IPS-20b (cell line): ENCODE data around the gene CEP295NL.
"Not testable (repeated sequence)": the region's sequence is repeated elsewhere in the genome, so short reads cannot be mapped to it uniquely, and the experiment has no call there.

Source experiments
- H3K27ac ChIP-seq: one replicate; pipeline ENCODE4 v1.5.1; 2013; ENCODE audit warnings: low read length
- H3K27me3 ChIP-seq: 2 replicates; pipeline ENCODE4 v1.6.1; 2013; ENCODE audit warnings: mild to moderate bottlenecking, low read length, inconsistent platforms; ENCODE audit not compliant: insufficient read depth
- H3K36me3 ChIP-seq: 2 replicates; pipeline ENCODE4 v1.6.1; 2013; ENCODE audit warnings: low read depth, mild to moderate bottlenecking, inconsistent platforms, low read length, moderate library complexity; ENCODE audit not compliant: insufficient read depth
- H3K4me1 ChIP-seq: 2 replicates; pipeline ENCODE4 v1.6.1; 2013; ENCODE audit warnings: mild to moderate bottlenecking, control low read depth, inconsistent platforms, low read length, moderate library complexity; ENCODE audit not compliant: insufficient read depth
- H3K4me3 ChIP-seq: 2 replicates; pipeline ENCODE4 v1.5.1; 2013; ENCODE audit warnings: mild to moderate bottlenecking, low read length, inconsistent platforms
- H3K9ac ChIP-seq: 2 replicates; pipeline ENCODE4 v1.6.1; 2013; ENCODE audit warnings: low read depth, mild to moderate bottlenecking, inconsistent platforms, low read length, moderate library complexity
- H3K9me3 ChIP-seq: 2 replicates; pipeline ENCODE4 v1.6.1; 2013; ENCODE audit warnings: mild to moderate bottlenecking, low read depth, low read length, inconsistent platforms; ENCODE audit not compliant: insufficient read depth

The CEP295NL gene

GRCh38 chr17:78903101-78903779, at the start of gene CEP295NL:
CEP295NL (minus strand) TSS chr17:78903201; CDS start chr17:78901828, 1,373 bp downstream.
- Histone ChIP-seq H3K4me1 (peaks cover 11% of the 10 kb centered on the region; the same call in 1 of the 2 replicates), H3K36me3 (peaks cover 7% of the 10 kb centered on the region; the same call in 1 of the 2 replicates), H3K27ac (no peak within 1 kb of the TSS), H3K9me3 (no peaks in the 10 kb centered on the region), H3K4me3 (no peak within 1 kb of the TSS), H3K27me3 (no peaks in the 10 kb centered on the region), H3K9ac (no peak within 1 kb of the TSS)

- H3K36me3 ChIP-seq, result no peaks in the 10 kb centered on the region
- no peaks in the 10 kb centered on the region for H3K27me3 ChIP-seq
- no peak overlapping the region for H3K9ac ChIP-seq
- peaks cover 14% of the 10 kb centered on the region; the same call in 1 of the 2 replicates for H3K9me3 ChIP-seq
- H3K4me1 ChIP-seq, result no peaks in the 10 kb centered on the region
- no peak overlapping the region for H3K27ac ChIP-seq
- no peak overlapping the region for H3K4me3 ChIP-seq
Observed at GRCh38 chr17:78952706-78953105, 49.7 kb upstream of the CEP295NL start.

- Histone ChIP-seq H3K27me3 (no peaks in the 10 kb centered on the region), H3K36me3 (no peaks in the 10 kb centered on the region), H3K4me1 (no peaks in the 10 kb centered on the region), H3K9me3 (peaks cover 14% of the 10 kb centered on the region; the same call in 1 of the 2 replicates), H3K4me3 (no peak overlapping the region), H3K9ac (no peak overlapping the region), H3K27ac (no peak overlapping the region)
Observed at GRCh38 chr17:78951967-78952551, 49.1 kb upstream of the CEP295NL start.

- Histone ChIP-seq H3K4me1 (no peaks in the 10 kb centered on the region), H3K36me3 (no peaks in the 10 kb centered on the region), H3K9me3 (peaks cover 14% of the 10 kb centered on the region; the same call in 1 of the 2 replicates), H3K9ac (no peak overlapping the region), H3K4me3 (no peak overlapping the region), H3K27ac (no peak overlapping the region), H3K27me3 (no peaks in the 10 kb centered on the region)
Observed at GRCh38 chr17:78950870-78951269, 47.9 kb upstream of the CEP295NL start.

GRCh38 chr17:78947235-78948149, 44.5 kb upstream of the CEP295NL start:
- Histone ChIP-seq H3K9ac (no peak overlapping the region), H3K27ac (no peak overlapping the region)

GRCh38 chr17:78946631-78947030, 43.6 kb upstream of the CEP295NL start:
- Histone ChIP-seq H3K9ac (no peak overlapping the region), H3K4me1 (no peaks in the 10 kb centered on the region), H3K4me3 (no peak overlapping the region), H3K27ac (no peak overlapping the region), H3K36me3 (no peaks in the 10 kb centered on the region), H3K27me3 (no peaks in the 10 kb centered on the region), H3K9me3 (peaks cover 14% of the 10 kb centered on the region; the same call in 1 of the 2 replicates)

More at GRCh38 chr17:78947235-78948149, 44.5 kb upstream of the CEP295NL start:
- Histone ChIP-seq H3K36me3 (no peaks in the 10 kb centered on the region), H3K4me3 (no peak overlapping the region), H3K4me1 (no peaks in the 10 kb centered on the region), H3K27me3 (no peaks in the 10 kb centered on the region), H3K9me3 (peaks cover 14% of the 10 kb centered on the region; the same call in 1 of the 2 replicates)

GRCh38 chr17:78946131-78946530, 43.1 kb upstream of the CEP295NL start:
- Histone ChIP-seq H3K27ac (no peak overlapping the region), H3K9me3 (peaks cover 10% of the 10 kb centered on the region; the same call in 1 of the 2 replicates), H3K27me3 (no peaks in the 10 kb centered on the region), H3K36me3 (no peaks in the 10 kb centered on the region), H3K9ac (no peak overlapping the region), H3K4me1 (no peaks in the 10 kb centered on the region), H3K4me3 (no peak overlapping the region)

GRCh38 chr17:78945455-78945854, 42.5 kb upstream of the CEP295NL start:
- not testable (repeated sequence) for H3K9me3 ChIP-seq, H3K9ac ChIP-seq, H3K36me3 ChIP-seq, H3K4me3 ChIP-seq, H3K4me1 ChIP-seq, H3K27me3 ChIP-seq, H3K27ac ChIP-seq

- H3K27ac ChIP-seq, result no peak overlapping the region
- no peak overlapping the region for H3K4me3 ChIP-seq
- H3K36me3 ChIP-seq, result no peaks in the 10 kb centered on the region
- no peaks in the 10 kb centered on the region; the same call in 1 of the 2 replicates for H3K9me3 ChIP-seq
- H3K9ac ChIP-seq, result no peak overlapping the region
- no peaks in the 10 kb centered on the region for H3K4me1 ChIP-seq
- no peaks in the 10 kb centered on the region for H3K27me3 ChIP-seq
Observed at GRCh38 chr17:78944956-78945355, 42.0 kb upstream of the CEP295NL start.

GRCh38 chr17:78944026-78944425, 41.0 kb upstream of the CEP295NL start:
- Histone ChIP-seq H3K4me1 (no peaks in the 10 kb centered on the region), H3K36me3 (no peaks in the 10 kb centered on the region), H3K9me3 (no peaks in the 10 kb centered on the region), H3K27ac (no peak overlapping the region), H3K4me3 (no peak overlapping the region), H3K9ac (no peak overlapping the region), H3K27me3 (no peaks in the 10 kb centered on the region)

GRCh38 chr17:78940708-78941107, 37.7 kb upstream of the CEP295NL start:
- Histone ChIP-seq H3K36me3 (no peaks in the 10 kb centered on the region), H3K9me3 (no peaks in the 10 kb centered on the region), H3K9ac (no peak overlapping the region), H3K4me1 (no peaks in the 10 kb centered on the region), H3K27ac (no peak overlapping the region), H3K27me3 (no peaks in the 10 kb centered on the region), H3K4me3 (no peak overlapping the region)
